Hepatocyte (in vitro differentiated cells): ENCODE results near the gene DEFB128. TPM values are rescaled to one million over a fixed set of nuclear protein-coding genes. Genes with fewer than 3 reads are reported as not detected.

Experiments used
- DNase-seq: peaks from one replicate; pipeline ENCODE4 v3.0.0-alpha.2; 2016; ENCODE audit warnings: low spot score
- H2AFZ ChIP-seq: fragments of 200-600 bp; sonication (generic); 2 replicates; pipeline ENCODE4 v1.6.0; 2016; ENCODE audit warnings: antibody characterized with exemption, mild to moderate bottlenecking
- H3K27ac ChIP-seq: fragments of 200-600 bp; sonication (generic); 2 replicates; pipeline ENCODE4 v1.5.1; 2016; ENCODE audit warnings: mild to moderate bottlenecking
- H3K27me3 ChIP-seq: fragments of 200-600 bp; sonication (generic); 2 replicates; pipeline ENCODE4 v1.6.1; 2016
- H3K36me3 ChIP-seq: fragments of 200-600 bp; sonication (generic); replicated peaks from 2 replicates; pipeline ENCODE4 v1.5.1; 2016; ENCODE audit warnings: low read depth; ENCODE audit not compliant: insufficient read depth
- H3K4me1 ChIP-seq: fragments of 200-600 bp; sonication (generic); 2 replicates; pipeline ENCODE4 v1.5.1; 2016; ENCODE audit warnings: mild to moderate bottlenecking, moderate library complexity; ENCODE audit not compliant: insufficient read depth
- H3K4me2 ChIP-seq: fragments of 200-600 bp; sonication (generic); 2 replicates; pipeline ENCODE4 v1.6.0; 2016
- H3K4me3 ChIP-seq: fragments of 200-600 bp; sonication (generic); 2 replicates; pipeline ENCODE4 v1.5.1; 2016; ENCODE audit warnings: mild to moderate bottlenecking
- H3K79me2 ChIP-seq: fragments of 200-600 bp; sonication (generic); 2 replicates; pipeline ENCODE4 v1.6.0; 2017; ENCODE audit warnings: mild to moderate bottlenecking
- H3K9me2 ChIP-seq: fragments of 200-600 bp; sonication (generic); replicated peaks from 2 replicates; pipeline ENCODE4 v1.6.0; 2017; ENCODE audit warnings: mild to moderate bottlenecking; ENCODE audit not compliant: insufficient read depth
- H3K9me3 ChIP-seq: fragments of 200-600 bp; sonication (generic); 2 replicates; pipeline ENCODE4 v1.5.1; 2016; ENCODE audit warnings: low read depth, mild to moderate bottlenecking
- H4K20me1 ChIP-seq: fragments of 200-600 bp; sonication (generic); 2 replicates; pipeline ENCODE4 v1.6.0; 2016; ENCODE audit warnings: mild to moderate bottlenecking; ENCODE audit not compliant: insufficient read depth, poor library complexity, severe bottlenecking
- EZH2 ChIP-seq: fragments of 200-600 bp; sonication (generic); IDR thresholded peaks from 2 replicates; pipeline ENCODE4 v1.6.1; 2016; ENCODE audit warnings: antibody characterized with exemption, mild to moderate bottlenecking, borderline replicate concordance
- EZH2phosphoT487 ChIP-seq: fragments of 200-600 bp; sonication (generic); IDR thresholded peaks from one replicate; pipeline ENCODE4 v1.6.1; 2018; ENCODE audit warnings: antibody characterized with exemption, mild to moderate bottlenecking, low read depth, moderate library complexity; ENCODE audit not compliant: unreplicated experiment, severe bottlenecking
- WGBS: methylation state at CpG from one replicate; pipeline ENCODE4 v1.1.6; 2016; ENCODE audit warnings: low lambda C conversion rate; ENCODE audit errors: missing lambda C conversion rate; 5-methylcytosine and 5-hydroxymethylcytosine counted together
- polyA plus RNA-seq: library from polyadenylated mRNA; unstranded; fragments of >200 nt; fragmentation: Nextera tagmentation; extraction: Ambion mirVana; gene quantifications from 2 replicates; pipeline ENCODE4 v1.2.1, GENCODE V29; 2016
- total RNA-seq: library from RNA; depleted of rRNA; stranded (reverse); fragments of >200 nt; gene quantifications from 2 replicates; pipeline ENCODE4 v1.2.3, GENCODE V29; 2014
- TF ChIP-seq, protein P1 (sequence below): fragments of 200-600 bp; sonication (generic); IDR thresholded peaks from 2 replicates; pipeline ENCODE4 v1.5.1; 2016; ENCODE audit warnings: antibody characterized with exemption, mild to moderate bottlenecking; ENCODE audit not compliant: poor library complexity

Gene DEFB128
- total and polyA plus RNA-seq, 2 experiments from 2014 or later, result not detected

DNA sequence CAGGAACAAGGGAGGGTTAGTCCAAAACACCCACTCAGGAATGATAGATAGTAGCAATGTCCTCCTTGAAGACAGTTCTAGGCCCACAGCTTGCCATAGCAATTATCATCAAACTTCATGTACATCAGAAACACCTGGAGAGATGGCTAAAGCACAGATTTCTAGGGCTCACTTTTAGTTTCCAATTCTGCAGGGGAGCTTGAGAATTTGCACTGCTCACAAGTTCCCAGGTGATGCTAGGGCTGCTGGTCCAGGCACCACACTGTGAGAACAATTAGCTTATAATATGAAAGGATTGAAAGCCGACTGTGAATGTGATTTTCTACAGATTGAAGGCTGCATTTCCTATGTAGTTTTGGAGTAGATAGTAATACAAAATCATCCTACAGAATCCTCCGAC, 43.6 kb downstream of the DEFB128 start:
- no peak for DNase-seq
- 71% methylated on average over 2 of the region's 2 CpGs for WGBS
- H3K27me3 ChIP-seq, result peaks cover 5% of the 10 kb centered on the region

DNA sequence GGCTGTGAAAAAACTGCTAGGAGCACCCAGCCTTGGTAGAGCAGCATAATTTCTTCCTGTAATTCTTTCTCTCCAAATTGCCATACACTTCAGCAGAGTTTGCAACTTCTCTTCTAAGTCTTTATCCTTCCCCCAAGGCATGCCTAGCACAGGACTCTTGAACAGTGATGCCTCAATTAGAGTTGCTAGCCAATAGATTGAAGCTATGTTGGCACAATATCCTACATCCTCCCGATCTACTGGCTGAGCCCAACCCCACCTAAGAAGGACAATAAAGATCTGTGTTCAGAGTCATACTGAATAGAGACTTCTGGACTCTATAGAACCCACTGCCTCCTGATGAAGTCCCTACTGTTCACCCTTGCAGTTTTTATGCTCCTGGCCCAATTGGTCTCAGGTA, 47.2 kb downstream of the DEFB128 start, which contains the start of gene DEFB126:
TSS of gene DEFB126 (plus strand) at position 301 of the 400 bp plus-strand sequence. CDS start at position 340, 39 bp downstream.
- no peaks in the 10 kb centered on the region for H4K20me1 ChIP-seq
- WGBS, result 6% methylated on average over 1 of the region's 1 CpG
- DNase-seq, result no peak
- H3K4me3 ChIP-seq, result no peak within 1 kb of the TSS
- H3K79me2 ChIP-seq, result no peaks in the 10 kb centered on the region
- H3K4me1 ChIP-seq, result no peaks in the 10 kb centered on the region
- H3K9me3 ChIP-seq, result no peaks in the 10 kb centered on the region
- no peaks in the 10 kb centered on the region for H3K9me2 ChIP-seq
- peaks cover 5% of the 10 kb centered on the region for H3K27me3 ChIP-seq
- no peak within 1 kb of the TSS for H3K4me2 ChIP-seq
- H3K36me3 ChIP-seq, result no peaks in the 10 kb centered on the region
- H3K27ac ChIP-seq, result no peak within 1 kb of the TSS
- H2AFZ ChIP-seq, result no peak within 1 kb of the TSS
- TF ChIP-seq EZH2phosphoT487, result no peak
- TF ChIP-seq EZH2, result no peak
- TF ChIP-seq, protein P1, sequence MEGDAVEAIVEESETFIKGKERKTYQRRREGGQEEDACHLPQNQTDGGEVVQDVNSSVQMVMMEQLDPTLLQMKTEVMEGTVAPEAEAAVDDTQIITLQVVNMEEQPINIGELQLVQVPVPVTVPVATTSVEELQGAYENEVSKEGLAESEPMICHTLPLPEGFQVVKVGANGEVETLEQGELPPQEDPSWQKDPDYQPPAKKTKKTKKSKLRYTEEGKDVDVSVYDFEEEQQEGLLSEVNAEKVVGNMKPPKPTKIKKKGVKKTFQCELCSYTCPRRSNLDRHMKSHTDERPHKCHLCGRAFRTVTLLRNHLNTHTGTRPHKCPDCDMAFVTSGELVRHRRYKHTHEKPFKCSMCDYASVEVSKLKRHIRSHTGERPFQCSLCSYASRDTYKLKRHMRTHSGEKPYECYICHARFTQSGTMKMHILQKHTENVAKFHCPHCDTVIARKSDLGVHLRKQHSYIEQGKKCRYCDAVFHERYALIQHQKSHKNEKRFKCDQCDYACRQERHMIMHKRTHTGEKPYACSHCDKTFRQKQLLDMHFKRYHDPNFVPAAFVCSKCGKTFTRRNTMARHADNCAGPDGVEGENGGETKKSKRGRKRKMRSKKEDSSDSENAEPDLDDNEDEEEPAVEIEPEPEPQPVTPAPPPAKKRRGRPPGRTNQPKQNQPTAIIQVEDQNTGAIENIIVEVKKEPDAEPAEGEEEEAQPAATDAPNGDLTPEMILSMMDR, result no peak

More for the DNA sequence above, 43.6 kb downstream of the DEFB128 start:
- Histone ChIP-seq H3K9me3 (no peaks in the 10 kb centered on the region), H3K79me2 (no peaks in the 10 kb centered on the region), H3K36me3 (no peaks in the 10 kb centered on the region), H3K4me3 (no peak overlapping the region), H2AFZ (no peak overlapping the region), H3K4me2 (no peak overlapping the region), H3K4me1 (no peaks in the 10 kb centered on the region), H3K27ac (no peak overlapping the region), H4K20me1 (no peaks in the 10 kb centered on the region), H3K9me2 (no peaks in the 10 kb centered on the region)
- TF ChIP-seq EZH2 (no peak), EZH2phosphoT487 (no peak)
- TF ChIP-seq, protein P1, result no peak

Other genes with a start within 250 kb of the DEFB128 start
- gene DEFB125, start 102.0 kb downstream of the DEFB128 start, total RNA-seq, result not detected in 2 replicates
- gene DEFB125, start 102.0 kb downstream of the DEFB128 start, polyA plus RNA-seq, result not detected in 2 replicates
- not detected in 2 replicates for gene DEFB126, start 47.1 kb downstream of the DEFB128 start, total RNA-seq
- gene DEFB126, start 47.1 kb downstream of the DEFB128 start, polyA plus RNA-seq, result not detected in 2 replicates
- not detected in 2 replicates for gene DEFB127, start 32.3 kb downstream of the DEFB128 start, total RNA-seq
- gene DEFB127, start 32.3 kb downstream of the DEFB128 start, polyA plus RNA-seq, result not detected in 2 replicates
- not detected in 2 replicates for gene DEFB129, start 37.5 kb upstream of the DEFB128 start, total RNA-seq
- not detected in 2 replicates for gene DEFB129, start 37.5 kb upstream of the DEFB128 start, polyA plus RNA-seq
- gene DEFB132, start 68.0 kb upstream of the DEFB128 start, total RNA-seq, result not detected in 2 replicates
- gene DEFB132, start 68.0 kb upstream of the DEFB128 start, polyA plus RNA-seq, result not detected in 2 replicates
- 2.9 and 3.5 TPM in 2 replicates for gene C20orf96, start 101.0 kb upstream of the DEFB128 start, total RNA-seq
- gene C20orf96, start 101.0 kb upstream of the DEFB128 start, polyA plus RNA-seq, result 10.6 and 14.0 TPM in 2 replicates
- gene ZCCHC3, start 107.9 kb upstream of the DEFB128 start, total RNA-seq, result 27.4 and 30.0 TPM in 2 replicates
- 22.8 and 29.0 TPM in 2 replicates for gene ZCCHC3, start 107.9 kb upstream of the DEFB128 start, polyA plus RNA-seq
- 6.3 and 6.9 TPM in 2 replicates for gene SOX12, start 135.8 kb upstream of the DEFB128 start, total RNA-seq
- 15.4 and 16.2 TPM in 2 replicates for gene SOX12, start 135.8 kb upstream of the DEFB128 start, polyA plus RNA-seq
- 29.8 and 32.0 TPM in 2 replicates for gene NRSN2, start 157.4 kb upstream of the DEFB128 start, total RNA-seq
- gene NRSN2, start 157.4 kb upstream of the DEFB128 start, polyA plus RNA-seq, result 65.3 and 68.1 TPM in 2 replicates
- 39.2 and 47.5 TPM in 2 replicates for gene TRIB3, start 191.0 kb upstream of the DEFB128 start, total RNA-seq
- gene TRIB3, start 191.0 kb upstream of the DEFB128 start, polyA plus RNA-seq, result 43.7 and 45.9 TPM in 2 replicates
- gene RBCK1, start 218.6 kb upstream of the DEFB128 start, total RNA-seq, result 56.8 and 76.4 TPM in 2 replicates
- 80.8 and 90.1 TPM in 2 replicates for gene RBCK1, start 218.6 kb upstream of the DEFB128 start, polyA plus RNA-seq